A549 treated with dexamethasone at 1 μM for 4 hours (cell line): ENCODE results near the gene E2F7. TPM values are rescaled to one million over a fixed set of nuclear protein-coding genes. Genes with fewer than 3 reads are reported as not detected.

Source experiments
- total RNA-seq: library from RNA; stranded (reverse); fragments of 200-300 nt; extraction: Qiagen RNA extraction; gene quantifications from 5 replicates; pipeline ENCODE4 v1.2.3, GENCODE V29; 2022

The E2F7 gene, protein sequence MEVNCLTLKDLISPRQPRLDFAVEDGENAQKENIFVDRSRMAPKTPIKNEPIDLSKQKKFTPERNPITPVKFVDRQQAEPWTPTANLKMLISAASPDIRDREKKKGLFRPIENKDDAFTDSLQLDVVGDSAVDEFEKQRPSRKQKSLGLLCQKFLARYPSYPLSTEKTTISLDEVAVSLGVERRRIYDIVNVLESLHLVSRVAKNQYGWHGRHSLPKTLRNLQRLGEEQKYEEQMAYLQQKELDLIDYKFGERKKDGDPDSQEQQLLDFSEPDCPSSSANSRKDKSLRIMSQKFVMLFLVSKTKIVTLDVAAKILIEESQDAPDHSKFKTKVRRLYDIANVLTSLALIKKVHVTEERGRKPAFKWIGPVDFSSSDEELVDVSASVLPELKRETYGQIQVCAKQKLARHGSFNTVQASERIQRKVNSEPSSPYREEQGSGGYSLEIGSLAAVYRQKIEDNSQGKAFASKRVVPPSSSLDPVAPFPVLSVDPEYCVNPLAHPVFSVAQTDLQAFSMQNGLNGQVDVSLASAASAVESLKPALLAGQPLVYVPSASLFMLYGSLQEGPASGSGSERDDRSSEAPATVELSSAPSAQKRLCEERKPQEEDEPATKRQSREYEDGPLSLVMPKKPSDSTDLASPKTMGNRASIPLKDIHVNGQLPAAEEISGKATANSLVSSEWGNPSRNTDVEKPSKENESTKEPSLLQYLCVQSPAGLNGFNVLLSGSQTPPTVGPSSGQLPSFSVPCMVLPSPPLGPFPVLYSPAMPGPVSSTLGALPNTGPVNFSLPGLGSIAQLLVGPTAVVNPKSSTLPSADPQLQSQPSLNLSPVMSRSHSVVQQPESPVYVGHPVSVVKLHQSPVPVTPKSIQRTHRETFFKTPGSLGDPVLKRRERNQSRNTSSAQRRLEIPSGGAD
- 5.8 to 10.5 TPM (median 7.9 TPM) in 5 replicates for total RNA-seq

GRCh38 chr12:77065361-77066204 is at the start of gene E2F7:
Gene E2F7 (minus strand): TSS chr12:77065569. CDS start chr12:77064635, 934 bp downstream.

Other genes starting within 250 kb of the E2F7 start
- 18.8 to 25.5 TPM (median 21.7 TPM) in 5 replicates for gene CSRP2, start 186.6 kb downstream of the E2F7 start, total RNA-seq